Kasumi-1 (cell line): ENCODE data around the gene TERC.

ENCODE experiments used
- DNase-seq, 2 experiments: peaks; one replicate each; lab custom pipeline; 2025; lab: John Stamatoyannopoulos, UW

TERC gene

DNA sequence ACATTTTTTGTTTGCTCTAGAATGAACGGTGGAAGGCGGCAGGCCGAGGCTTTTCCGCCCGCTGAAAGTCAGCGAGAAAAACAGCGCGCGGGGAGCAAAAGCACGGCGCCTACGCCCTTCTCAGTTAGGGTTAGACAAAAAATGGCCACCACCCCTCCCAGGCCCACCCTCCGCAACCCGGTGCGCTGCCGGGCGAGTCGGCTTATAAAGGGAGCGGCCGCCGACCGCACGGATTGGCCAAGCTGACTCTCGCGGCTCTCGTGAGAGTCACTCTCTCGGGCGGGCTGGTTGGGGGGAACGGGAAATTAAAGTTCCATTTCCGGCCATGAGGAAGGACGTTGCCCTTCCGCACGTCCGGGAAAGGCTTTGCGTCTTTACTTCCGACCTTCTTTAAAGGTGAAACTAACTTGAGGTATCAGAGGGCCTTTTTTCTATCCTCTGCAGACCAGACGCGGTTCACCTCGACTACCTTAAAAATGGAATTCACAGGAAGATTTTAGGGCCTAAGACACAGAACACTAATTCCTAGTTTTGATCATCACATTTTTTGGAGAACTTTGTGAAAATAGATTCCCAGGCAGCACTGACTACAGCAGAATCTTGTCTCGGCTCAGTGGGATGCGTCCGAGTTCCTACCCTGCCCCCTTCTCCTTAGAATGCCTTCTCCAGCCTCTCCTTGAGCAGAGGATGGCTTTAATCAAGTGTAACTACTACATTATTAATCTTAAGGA lies at the start of gene TERC:
Gene TERC, minus strand, starts transcription at position 179 of the 731 bp plus-strand sequence.
- peak; percentile 26 to 36 for DNase-seq

- peak; percentile 88 to 91 for DNase-seq
Measured at GRCh38 chr3:169813757-169814517, 49.1 kb upstream of the TERC start.

GRCh38 chr3:169813278-169813677 lies 48.4 kb upstream of the TERC start:
- peak; percentile 46 to 60 for DNase-seq

GRCh38 chr3:169812332-169813235 lies 47.7 kb upstream of the TERC start, which contains the start of the genes LRRC34 and LRRIQ4:
Gene LRRC34 (minus strand): TSS chr3:169812904. CDS start chr3:169812548, 356 bp downstream.
Gene LRRIQ4 (plus strand): TSS chr3:169812870. CDS start chr3:169821922, 9,052 bp downstream.
- peak; percentile 91 to 92 for DNase-seq

GRCh38 chr3:169811631-169812331 lies 46.9 kb upstream of the TERC start:
- DNase-seq, result peak; percentile 68 to 76

- peak; percentile 27 to 29 for DNase-seq
Measured at GRCh38 chr3:169809230-169809795, 44.5 kb upstream of the TERC start.

DNA sequence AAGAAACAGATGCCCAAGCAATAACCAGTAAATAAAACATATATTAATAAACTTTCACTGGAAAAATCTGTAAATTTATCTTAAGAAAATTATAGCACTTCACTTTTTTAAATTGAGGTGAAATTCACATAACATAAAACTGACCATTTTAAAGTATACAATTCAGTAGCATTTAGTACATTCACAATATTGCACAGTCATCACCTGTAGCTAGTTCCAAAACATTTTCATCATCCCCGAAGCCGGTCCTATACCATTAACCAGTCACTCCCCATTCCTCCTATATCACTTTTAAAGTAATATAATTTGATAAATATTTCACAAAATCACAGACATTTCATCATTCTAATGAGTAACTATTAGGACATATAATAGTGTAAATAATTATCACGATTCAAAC lies 39.8 kb upstream of the TERC start:
- DNase-seq, result no peak

DNA sequence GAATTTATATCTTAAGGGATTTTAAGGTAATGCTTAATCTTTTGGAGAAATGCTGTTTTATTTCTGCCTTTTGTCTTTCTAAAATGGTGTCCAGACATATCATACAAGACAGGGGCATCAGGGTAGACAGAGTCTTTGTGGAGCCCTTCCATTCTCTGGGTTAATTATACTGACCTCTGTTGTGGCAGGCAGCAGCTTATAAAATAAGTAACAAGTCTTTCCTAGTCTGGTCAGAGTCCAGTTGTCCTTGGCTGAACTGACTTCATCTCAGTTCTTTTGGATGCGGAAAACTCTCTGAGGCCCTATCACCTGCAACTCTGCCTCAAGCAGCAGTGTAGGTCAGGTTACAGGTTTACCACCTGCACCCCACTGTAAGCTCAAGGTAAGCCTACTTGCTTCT lies 27.5 kb upstream of the TERC start:
- DNase-seq, result no peak

- no peak for DNase-seq
Measured at GRCh38 chr3:169790687-169791429, 26.0 kb upstream of the TERC start.

- no peak for DNase-seq
Measured at GRCh38 chr3:169790219-169790618, 25.4 kb upstream of the TERC start.

GRCh38 chr3:169787791-169788190 lies 22.9 kb upstream of the TERC start:
- no peak for DNase-seq

DNA sequence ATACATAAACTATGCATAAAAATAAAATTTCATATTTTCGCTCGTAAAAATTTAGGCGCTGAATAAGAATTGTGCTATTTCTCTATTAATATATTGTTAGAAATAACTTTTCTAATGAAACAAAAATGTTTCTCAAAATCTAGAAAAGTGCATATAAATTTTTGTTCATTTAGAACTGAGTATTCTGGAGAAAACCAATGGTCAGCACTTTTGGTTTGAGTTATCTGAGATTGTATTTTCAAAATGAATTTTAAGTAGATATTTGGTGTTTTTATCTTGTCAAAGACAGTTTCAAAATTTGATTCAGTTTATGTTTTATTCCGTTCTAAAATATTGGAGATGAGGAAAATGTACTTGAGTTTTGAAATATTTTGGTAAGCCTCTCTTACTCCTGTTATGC lies 22.3 kb upstream of the TERC start:
- DNase-seq, result no peak

GRCh38 chr3:169781209-169781855 lies 16.5 kb upstream of the TERC start:
- DNase-seq, result no peak

DNA sequence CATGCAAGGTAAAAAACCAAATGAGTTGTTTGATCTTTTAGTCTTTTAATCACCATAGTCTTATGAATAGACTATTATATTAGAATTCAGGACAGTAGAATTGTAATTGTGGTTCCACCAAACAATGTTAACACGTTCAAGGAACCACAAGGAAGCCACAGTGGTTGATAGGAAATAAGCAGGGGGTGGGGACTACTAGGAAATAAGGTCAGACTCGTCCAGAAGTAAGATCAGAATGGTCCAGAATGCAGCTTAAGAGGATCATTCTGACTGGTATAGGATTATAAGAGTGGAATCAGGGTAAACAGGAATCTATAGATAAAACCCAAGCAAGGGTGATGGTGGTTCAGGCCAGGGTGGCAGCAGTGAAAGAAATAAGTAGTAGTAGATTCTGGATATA lies 15.9 kb upstream of the TERC start:
- DNase-seq, result no peak

DNA sequence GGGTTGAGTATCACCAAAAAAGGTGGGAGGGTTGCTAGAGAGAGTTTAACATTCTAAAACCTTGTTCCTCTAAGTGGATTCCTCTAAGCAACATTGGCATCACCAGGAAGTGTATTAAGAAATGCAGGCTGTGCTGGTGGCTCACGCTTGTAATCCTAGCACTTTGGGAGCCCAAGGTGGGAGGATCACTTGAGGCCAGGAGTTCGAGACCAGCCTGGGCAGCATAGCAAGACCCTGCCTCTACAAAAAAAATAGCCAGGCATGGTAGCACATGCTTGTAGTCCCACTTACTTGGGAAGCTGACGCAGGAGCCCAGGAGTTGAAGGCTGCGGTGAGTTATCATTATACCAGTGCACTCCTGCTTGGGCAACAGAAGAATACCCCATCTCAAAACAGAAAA lies 13.0 kb upstream of the TERC start:
- DNase-seq, result no peak

- DNase-seq, result no peak
Measured at GRCh38 chr3:169774186-169774585, 9.3 kb upstream of the TERC start.

DNA sequence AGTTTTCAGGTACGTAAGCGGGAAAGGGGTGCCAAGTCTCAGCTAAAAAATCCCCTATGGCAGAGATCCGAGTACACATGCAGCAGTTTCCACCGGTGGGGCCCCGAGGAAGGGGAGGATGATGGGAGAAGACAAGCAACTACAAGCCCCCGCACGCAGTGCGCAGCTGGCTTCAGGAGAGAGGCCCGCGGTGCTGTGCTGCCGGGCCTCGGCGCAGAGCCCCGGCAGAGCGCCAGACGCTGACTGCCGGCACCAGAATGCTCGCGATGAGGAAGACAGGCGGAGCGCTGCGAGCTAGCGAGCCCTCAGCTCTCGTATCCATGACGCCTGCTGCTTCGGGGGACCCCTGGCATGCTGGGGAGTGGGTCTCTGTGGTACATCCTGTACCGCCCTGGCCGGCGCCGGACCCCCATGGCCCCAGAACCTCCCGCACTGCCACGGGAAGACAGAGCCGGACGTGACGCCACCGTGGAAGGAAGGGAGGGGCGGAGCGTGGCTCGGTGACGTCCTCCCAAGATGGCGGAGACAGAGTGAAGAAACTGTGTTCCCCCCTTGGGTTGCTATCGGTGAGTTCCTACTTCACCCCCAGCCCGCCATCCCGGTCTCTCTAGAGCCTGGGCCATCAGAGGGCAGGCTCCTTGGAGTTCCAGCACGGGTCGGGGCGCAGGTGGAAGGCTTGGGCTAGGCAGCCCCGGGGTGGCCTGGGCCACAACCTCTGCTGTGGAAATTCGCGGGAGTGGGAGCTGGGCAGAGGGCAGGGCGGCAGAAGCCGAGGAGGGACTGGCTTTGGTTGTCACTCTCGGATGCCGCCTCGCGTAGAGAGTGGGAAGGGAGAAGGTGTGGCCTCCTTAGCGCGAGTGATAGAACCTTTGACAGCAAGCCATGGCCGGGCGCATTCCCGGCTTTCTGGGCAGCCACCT lies 8.3 kb upstream of the TERC start, which contains the start of gene MYNN:
Gene MYNN, plus strand, starts transcription at position 500 of the 920 bp plus-strand sequence. CDS start 900 bp downstream, outside the sequence.
- peak; percentile 86 to 87 for DNase-seq

DNA sequence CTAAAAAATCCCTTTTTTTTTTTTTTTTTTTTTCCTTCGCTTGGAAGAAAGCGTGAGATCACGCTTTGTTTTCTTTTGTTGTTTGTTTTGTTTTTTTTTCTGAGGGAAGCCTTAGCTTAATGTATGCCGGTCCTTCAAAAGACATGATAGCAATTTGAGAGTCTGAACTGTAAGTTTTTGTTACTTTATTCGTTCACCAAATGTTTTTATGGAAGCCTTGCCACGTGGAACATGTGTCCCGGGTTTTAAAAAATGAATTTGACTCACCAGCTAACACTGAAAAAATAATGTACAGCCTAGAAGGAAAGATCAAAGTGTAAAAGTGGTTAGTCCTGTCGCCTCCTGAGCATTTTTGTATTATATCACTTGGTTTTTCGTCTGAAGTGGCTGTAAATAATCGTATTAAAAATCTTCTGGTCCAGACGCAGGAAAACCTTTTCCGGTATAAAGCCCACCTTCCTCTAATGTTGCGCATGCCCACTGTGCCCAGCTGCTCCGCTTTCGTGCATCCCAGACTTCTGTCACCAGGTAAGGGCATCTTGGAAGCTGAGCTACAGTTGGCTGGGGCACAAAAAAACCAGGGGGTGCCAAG lies 7.5 kb upstream of the TERC start:
- peak; percentile 68 to 80 for DNase-seq
